ENCODE measurements around the gene CNTNAP5. TPM values are rescaled to one million over a fixed set of nuclear protein-coding genes. Genes with fewer than 3 reads are reported as not detected.

The CNTNAP5 gene
- total and polyA plus RNA-seq, 12 donors = 0.08 to 4.9 (median 0.96) TPM; not detected in 5

DNA sequence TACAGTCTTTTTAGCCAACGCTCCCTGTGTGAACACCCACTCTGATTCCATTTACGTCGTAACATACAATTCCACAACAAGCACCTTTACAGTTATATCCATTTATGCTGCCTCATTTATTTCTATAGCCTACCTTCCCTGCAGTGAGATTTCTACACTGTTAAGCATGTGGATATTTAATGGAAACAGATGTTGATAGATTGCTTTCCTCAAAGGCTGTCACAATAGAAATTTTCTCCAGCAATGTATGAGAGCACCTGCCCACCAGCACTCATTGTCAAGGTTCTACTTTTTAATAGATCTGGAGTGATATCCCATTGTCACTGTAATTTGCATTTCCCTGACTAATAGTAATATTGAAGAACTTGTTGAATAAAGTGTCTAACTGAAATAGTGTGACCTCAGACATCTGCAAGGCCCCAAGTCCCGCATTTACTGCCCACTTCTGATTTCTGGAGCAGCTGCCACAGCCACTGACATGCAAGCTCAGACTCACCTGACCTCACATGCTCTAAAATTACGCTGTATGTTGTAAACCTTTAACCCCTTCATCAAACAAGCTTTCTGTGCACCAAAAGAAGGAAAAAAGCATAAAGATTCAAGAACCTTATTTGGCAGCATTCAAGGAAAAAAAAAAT, 295.1 kb downstream of the CNTNAP5 start:
- TF ChIP-seq, protein P1, sequence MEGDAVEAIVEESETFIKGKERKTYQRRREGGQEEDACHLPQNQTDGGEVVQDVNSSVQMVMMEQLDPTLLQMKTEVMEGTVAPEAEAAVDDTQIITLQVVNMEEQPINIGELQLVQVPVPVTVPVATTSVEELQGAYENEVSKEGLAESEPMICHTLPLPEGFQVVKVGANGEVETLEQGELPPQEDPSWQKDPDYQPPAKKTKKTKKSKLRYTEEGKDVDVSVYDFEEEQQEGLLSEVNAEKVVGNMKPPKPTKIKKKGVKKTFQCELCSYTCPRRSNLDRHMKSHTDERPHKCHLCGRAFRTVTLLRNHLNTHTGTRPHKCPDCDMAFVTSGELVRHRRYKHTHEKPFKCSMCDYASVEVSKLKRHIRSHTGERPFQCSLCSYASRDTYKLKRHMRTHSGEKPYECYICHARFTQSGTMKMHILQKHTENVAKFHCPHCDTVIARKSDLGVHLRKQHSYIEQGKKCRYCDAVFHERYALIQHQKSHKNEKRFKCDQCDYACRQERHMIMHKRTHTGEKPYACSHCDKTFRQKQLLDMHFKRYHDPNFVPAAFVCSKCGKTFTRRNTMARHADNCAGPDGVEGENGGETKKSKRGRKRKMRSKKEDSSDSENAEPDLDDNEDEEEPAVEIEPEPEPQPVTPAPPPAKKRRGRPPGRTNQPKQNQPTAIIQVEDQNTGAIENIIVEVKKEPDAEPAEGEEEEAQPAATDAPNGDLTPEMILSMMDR (IDR thresholded peaks at IDR 0.05) = no peak
- TF ChIP-seq POLR2A (IDR thresholded peaks at IDR 0.05) = no peak
- H3K27ac ChIP-seq = no peak overlapping the region
- H3K4me1 ChIP-seq (replicated peaks in 1 of 2) = no peaks in the 10 kb centered on the region
- no peaks in the 10 kb centered on the region for H3K36me3 ChIP-seq (replicated peaks in 1 of 2)
- 84 to 87% (median 86%) methylated on average over 5 of the region's 5 CpGs for WGBS, 4 donors
- no peak overlapping the region for H3K4me3 ChIP-seq
- no peaks in the 10 kb centered on the region for H3K27me3 ChIP-seq
- DNase-seq = no peak
- intact Hi-C loops (cut with DNase I) = no loop called here
- H3K9me3 ChIP-seq (replicated peaks in 1 of 3) = no peaks in the 10 kb centered on the region

DNA sequence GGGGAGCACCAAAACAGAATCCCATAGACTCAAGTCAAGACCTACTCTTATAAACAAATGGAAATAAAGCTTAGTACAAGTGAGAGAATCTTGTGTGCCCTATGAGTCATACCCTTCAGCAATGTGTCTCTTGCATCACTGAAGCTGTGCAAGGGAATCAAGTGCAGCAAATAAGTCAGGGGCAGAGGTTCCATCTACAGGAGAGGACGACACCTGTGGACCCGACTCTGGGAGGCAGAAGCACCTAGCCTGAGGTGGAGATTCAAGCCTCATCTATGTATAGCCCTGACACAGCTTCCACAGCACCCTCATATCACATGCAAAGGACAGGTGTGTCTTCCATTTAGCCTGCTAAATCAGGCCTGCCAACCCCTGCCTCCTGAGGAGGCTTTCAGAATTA, 298.2 kb downstream of the CNTNAP5 start:
- Histone ChIP-seq H3K27ac (no peak overlapping the region), H3K36me3 (replicated peaks in 1 of 2) (no peaks in the 10 kb centered on the region), H3K9me3 (replicated peaks in 1 of 3) (no peaks in the 10 kb centered on the region), H3K27me3 (no peaks in the 10 kb centered on the region), H3K4me3 (no peak overlapping the region), H3K4me1 (replicated peaks in 1 of 2) (no peaks in the 10 kb centered on the region)
- intact Hi-C loops (cut with DNase I) = no loop called here
- TF ChIP-seq, protein P1 (IDR thresholded peaks at IDR 0.05) = no peak
- TF ChIP-seq POLR2A (IDR thresholded peaks at IDR 0.05) = no peak
- DNase-seq = no peak
- 67 to 94% (median 85%) methylated on average over 2 of the region's 2 CpGs for WGBS, 4 donors

DNA sequence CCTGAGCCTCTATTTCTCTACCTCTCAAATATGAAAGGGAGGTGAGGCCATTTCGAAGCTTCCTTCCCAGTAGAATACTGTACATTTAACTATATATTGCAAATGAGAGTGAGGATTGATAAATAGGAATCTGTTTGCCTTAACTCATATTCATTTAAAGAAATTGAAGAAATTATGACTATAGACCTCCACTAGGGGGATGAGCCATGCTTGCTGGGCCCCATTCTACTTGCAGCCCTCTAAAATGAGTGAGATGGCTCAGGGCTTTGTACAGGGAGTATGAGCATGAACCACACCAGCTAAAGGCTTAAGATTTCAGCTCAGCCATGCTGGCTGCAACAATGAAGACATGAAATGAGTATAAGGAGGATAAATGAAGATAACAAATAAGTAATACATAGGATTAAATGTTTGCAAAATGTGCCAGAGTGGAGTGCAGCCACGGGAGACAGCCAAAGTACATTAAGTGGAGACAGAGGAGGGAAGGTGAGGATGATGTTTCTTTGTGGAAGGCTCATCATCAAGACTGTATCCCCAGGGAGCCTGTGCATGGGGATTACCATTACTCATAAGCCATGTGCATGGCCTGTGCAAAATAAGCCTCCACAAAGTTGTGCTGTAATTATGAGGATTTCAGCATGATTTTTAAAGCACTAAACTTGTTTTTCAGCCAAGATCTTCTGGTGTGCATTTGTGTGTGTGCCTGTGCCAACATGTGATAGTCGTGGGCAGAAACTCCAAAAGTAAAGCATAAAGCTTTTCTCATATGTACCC, 300.8 kb downstream of the CNTNAP5 start:
- H3K4me3 ChIP-seq = no peak overlapping the region
- no peaks in the 10 kb centered on the region for H3K27me3 ChIP-seq
- no peak for TF ChIP-seq POLR2A (IDR thresholded peaks at IDR 0.05)
- H3K4me1 ChIP-seq (replicated peaks in 1 of 2) = no peaks in the 10 kb centered on the region
- H3K27ac ChIP-seq = no peak overlapping the region
- H3K36me3 ChIP-seq (replicated peaks in 1 of 2) = no peaks in the 10 kb centered on the region
- WGBS, 4 donors = 49 to 64% (median 58%) methylated on average over 3 of the region's 3 CpGs
- intact Hi-C loops (cut with DNase I) = no loop called here
- no peaks in the 10 kb centered on the region for H3K9me3 ChIP-seq (replicated peaks in 1 of 3)
- DNase-seq = no peak

DNA sequence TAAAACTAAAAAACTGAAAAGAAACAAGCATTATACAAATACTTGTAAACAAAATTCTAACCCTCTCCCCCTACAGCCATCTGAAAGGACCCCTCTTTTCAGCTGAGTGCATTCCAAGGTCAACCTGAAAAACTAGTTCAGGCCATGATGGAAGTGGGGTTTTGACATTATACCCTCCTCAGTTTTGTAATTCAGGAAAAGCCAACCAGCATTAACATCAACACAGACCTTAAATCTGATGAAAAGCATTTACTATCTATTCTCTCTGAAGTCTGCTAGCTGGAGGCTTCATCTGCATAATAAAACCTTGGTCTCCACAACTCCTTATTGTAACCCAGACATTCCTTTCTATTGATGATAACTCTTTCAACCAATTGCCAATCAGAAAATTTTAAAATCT, 302.2 kb downstream of the CNTNAP5 start:
- no peak overlapping the region for H3K4me3 ChIP-seq
- no peak overlapping the region for H3K27ac ChIP-seq
- TF ChIP-seq POLR2A (IDR thresholded peaks at IDR 0.05) = no peak
- TF ChIP-seq, protein P1 (IDR thresholded peaks at IDR 0.05) = no peak
- H3K9me3 ChIP-seq (replicated peaks in 1 of 3) = no peaks in the 10 kb centered on the region
- DNase-seq = no peak
- intact Hi-C loops (cut with DNase I) = no loop called here
- no peaks in the 10 kb centered on the region for H3K36me3 ChIP-seq (replicated peaks in 1 of 2)
- H3K27me3 ChIP-seq = no peaks in the 10 kb centered on the region
- no peaks in the 10 kb centered on the region for H3K4me1 ChIP-seq (replicated peaks in 1 of 2)
